HUES48 (cell line): ENCODE data around the gene RASSF6.

Experiments
- H3K27ac ChIP-seq: one replicate; pipeline ENCODE4 v1.7.0; 2013; ENCODE audit warnings: low read depth, low read length, inconsistent platforms
- H3K27me3 ChIP-seq: 2 replicates; pipeline ENCODE4 v1.6.1; 2013; ENCODE audit warnings: mild to moderate bottlenecking, low read length; ENCODE audit not compliant: control insufficient read depth, insufficient read depth
- H3K36me3 ChIP-seq: 2 replicates; pipeline ENCODE4 v1.6.1; 2013; ENCODE audit warnings: low read length; ENCODE audit not compliant: control insufficient read depth, insufficient read depth
- H3K4me1 ChIP-seq: 2 replicates; pipeline ENCODE4 v1.6.1; 2013; ENCODE audit warnings: mild to moderate bottlenecking, low read length; ENCODE audit not compliant: control insufficient read depth, insufficient read depth
- H3K4me3 ChIP-seq: 2 replicates; pipeline ENCODE4 v1.5.1; 2013; ENCODE audit warnings: mild to moderate bottlenecking, low read depth, low read length
- H3K9ac ChIP-seq: 2 replicates; pipeline ENCODE4 v1.6.1; 2013; ENCODE audit warnings: mild to moderate bottlenecking, low read depth, low read length, moderate library complexity
- H3K9me3 ChIP-seq: 2 replicates; pipeline ENCODE4 v1.6.1; 2013; ENCODE audit warnings: low read length; ENCODE audit not compliant: control insufficient read depth, insufficient read depth

RASSF6 gene

GRCh38 chr4:73527196-73527595 lies 93.0 kb downstream of the RASSF6 start:
- Histone ChIP-seq H3K27ac (no peak overlapping the region), H3K9ac (no peak overlapping the region), H3K9me3 (no peaks in the 10 kb centered on the region), H3K4me3 (no peak overlapping the region), H3K27me3 (no peaks in the 10 kb centered on the region), H3K4me1 (no peaks in the 10 kb centered on the region), H3K36me3 (no peaks in the 10 kb centered on the region)

GRCh38 chr4:73525611-73526010 lies 94.6 kb downstream of the RASSF6 start:
- Histone ChIP-seq H3K9me3 (no peaks in the 10 kb centered on the region), H3K9ac (no peak overlapping the region), H3K27ac (no peak overlapping the region), H3K4me1 (peaks cover 12% of the 10 kb centered on the region), H3K4me3 (no peak overlapping the region), H3K36me3 (no peaks in the 10 kb centered on the region), H3K27me3 (no peaks in the 10 kb centered on the region)

GRCh38 chr4:73523126-73523525 lies 97.1 kb downstream of the RASSF6 start:
- Histone ChIP-seq H3K27ac (no peak overlapping the region), H3K9ac (no peak overlapping the region), H3K27me3 (no peaks in the 10 kb centered on the region), H3K36me3 (no peaks in the 10 kb centered on the region), H3K4me1 (peaks cover 17% of the 10 kb centered on the region), H3K4me3 (no peak overlapping the region), H3K9me3 (peaks cover 11% of the 10 kb centered on the region; the same call in 1 of the 2 replicates)
